ENCODE measurements around the gene DBT.

DBT gene

GRCh38 chr1:100198596-100198995 lies 51.0 kb downstream of the DBT start:
- DNase-seq (ENCODE audit: low read depth in 2 of 2) = no peak

GRCh38 chr1:100188617-100189016 lies 61.0 kb downstream of the DBT start:
- no peak for DNase-seq (ENCODE audit: low read depth in 2 of 2)

- DNase-seq (ENCODE audit: low read depth in 2 of 2) = no peak
Observed at GRCh38 chr1:100187912-100188311, 61.7 kb downstream of the DBT start.

GRCh38 chr1:100184536-100184935 lies 65.1 kb downstream of the DBT start:
- DNase-seq (ENCODE audit: low read depth in 2 of 2) = no peak

GRCh38 chr1:100183370-100183769 lies 66.3 kb downstream of the DBT start:
- DNase-seq (ENCODE audit: low read depth in 2 of 2) = no peak

GRCh38 chr1:100178091-100178490 lies 71.5 kb downstream of the DBT start, which contains the start of gene LRRC39:
Gene LRRC39 (minus strand): TSS chr1:100178256. CDS start chr1:100168516, 9,740 bp downstream.
- no peak for DNase-seq (ENCODE audit: low read depth in 2 of 2)

GRCh38 chr1:100177295-100178041 lies 72.2 kb downstream of the DBT start:
- DNase-seq (ENCODE audit: low read depth in 2 of 2) = no peak

- DNase-seq (ENCODE audit: low read depth in 2 of 2) = no peak
Observed at GRCh38 chr1:100168051-100168450, 81.6 kb downstream of the DBT start.

GRCh38 chr1:100164702-100165101 lies 84.9 kb downstream of the DBT start:
- no peak for DNase-seq (ENCODE audit: low read depth in 2 of 2)

- no peak for DNase-seq (ENCODE audit: low read depth in 2 of 2)
Observed at GRCh38 chr1:100164216-100164615, 85.4 kb downstream of the DBT start.

- no peak for DNase-seq (ENCODE audit: low read depth in 2 of 2)
Observed at GRCh38 chr1:100162881-100163280, 86.8 kb downstream of the DBT start.

GRCh38 chr1:100152271-100152670 lies 97.4 kb downstream of the DBT start:
- DNase-seq (ENCODE audit: low read depth in 2 of 2) = no peak

GRCh38 chr1:100151679-100152078 lies 98.0 kb downstream of the DBT start:
- DNase-seq (ENCODE audit: low read depth in 2 of 2) = no peak

GRCh38 chr1:100147875-100148274 lies 101.8 kb downstream of the DBT start:
- DNase-seq (ENCODE audit: low read depth in 2 of 2) = no peak

GRCh38 chr1:100146958-100147357 lies 102.7 kb downstream of the DBT start:
- no peak for DNase-seq (ENCODE audit: low read depth in 2 of 2)

- DNase-seq (ENCODE audit: low read depth in 2 of 2) = no peak
Observed at GRCh38 chr1:100145116-100145515, 104.5 kb downstream of the DBT start.

GRCh38 chr1:100142343-100142742 lies 107.3 kb downstream of the DBT start:
- no peak for DNase-seq (ENCODE audit: low read depth in 2 of 2)

GRCh38 chr1:100141192-100141591 lies 108.4 kb downstream of the DBT start:
- DNase-seq (ENCODE audit: low read depth in 2 of 2) = no peak

GRCh38 chr1:100137602-100138001 lies 112.0 kb downstream of the DBT start:
- DNase-seq (ENCODE audit: low read depth in 2 of 2) = no peak

Measured in stimulated activated CD8-positive, alpha-beta memory T cell treated with anti-CD3 and anti-CD28 coated beads, Interleukin-15, amount 100 ng/mL, for 4 hours (primary cell).